ENCODE measurements around the gene TRIM66.
"Not testable (repeated sequence)": the region's sequence is repeated elsewhere in the genome, so short reads cannot be mapped to it uniquely, and the experiment has no call there.

Gene TRIM66

DNA sequence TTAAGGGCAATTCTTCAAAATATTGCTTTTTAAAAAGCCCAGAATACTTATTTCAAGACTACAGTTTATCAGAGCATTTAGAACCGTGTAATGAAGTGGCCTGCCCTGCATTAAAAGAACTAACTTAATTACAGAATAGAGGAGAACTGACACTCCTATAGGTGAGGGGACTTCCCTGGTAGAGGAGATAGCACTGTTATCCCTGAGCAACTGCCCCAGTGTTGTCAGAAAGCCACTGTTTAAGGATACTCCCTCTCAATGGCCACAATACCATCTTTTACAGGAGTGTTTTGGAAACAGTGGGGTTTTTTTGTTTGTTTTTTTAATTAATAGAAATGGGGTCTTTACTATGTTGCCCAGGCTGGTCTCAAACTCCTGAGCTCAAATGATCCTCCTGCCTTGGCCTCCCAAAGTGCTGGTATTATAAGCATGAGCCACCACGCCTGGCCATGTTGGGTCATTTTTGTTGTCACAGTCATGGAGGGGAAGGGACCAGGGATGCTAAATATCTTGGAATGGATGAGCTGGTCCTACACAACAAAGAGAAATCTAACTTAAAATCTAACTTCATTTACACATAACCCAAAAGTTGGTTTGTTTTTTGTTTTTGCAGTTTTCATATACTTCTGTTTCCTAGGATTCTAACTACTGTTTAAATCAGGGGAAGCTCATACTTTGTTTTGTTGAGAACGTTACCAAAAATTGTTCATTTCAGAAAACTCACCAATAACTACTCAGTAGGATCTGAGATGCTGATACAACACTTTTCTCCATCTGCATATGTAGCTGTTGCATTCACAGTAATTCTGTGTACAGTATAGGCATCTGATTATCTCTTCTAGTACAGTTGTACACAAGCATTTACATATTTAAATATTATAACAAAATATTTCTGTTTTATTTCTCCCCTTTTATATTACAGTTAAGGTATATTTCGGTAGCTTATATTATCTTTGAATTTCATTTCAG, 8.2 kb upstream of the TRIM66 start:
- DNase-seq (ENCODE audit: low read depth in 2 of 2): no peak

DNA sequence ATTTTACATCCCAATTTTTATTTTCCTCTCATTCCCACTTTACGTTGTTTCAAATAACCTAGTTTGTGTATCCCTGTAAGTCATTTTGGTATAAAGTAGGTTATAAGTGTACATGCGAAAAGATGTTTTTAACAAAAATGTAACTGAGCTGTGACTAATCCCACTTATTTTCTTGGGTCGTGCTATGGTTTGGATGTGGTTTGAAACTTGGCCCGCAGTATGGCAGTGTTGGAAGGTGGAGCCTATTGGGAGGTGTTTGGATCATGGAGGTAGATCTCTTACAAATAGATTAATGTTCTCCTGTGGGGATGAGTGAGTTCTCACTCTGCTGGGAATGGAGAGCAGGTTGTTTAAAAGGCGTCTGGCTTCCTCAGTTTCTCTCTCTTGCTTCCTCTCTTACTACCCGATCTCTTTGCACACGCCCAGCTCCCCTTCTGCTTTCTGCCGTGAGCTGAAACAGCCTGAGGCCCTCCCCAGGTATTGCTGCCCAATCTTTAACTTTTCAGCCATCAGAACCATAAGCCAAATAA, 7.3 kb upstream of the TRIM66 start:
- DNase-seq (ENCODE audit: low read depth in 2 of 2): no peak

DNA sequence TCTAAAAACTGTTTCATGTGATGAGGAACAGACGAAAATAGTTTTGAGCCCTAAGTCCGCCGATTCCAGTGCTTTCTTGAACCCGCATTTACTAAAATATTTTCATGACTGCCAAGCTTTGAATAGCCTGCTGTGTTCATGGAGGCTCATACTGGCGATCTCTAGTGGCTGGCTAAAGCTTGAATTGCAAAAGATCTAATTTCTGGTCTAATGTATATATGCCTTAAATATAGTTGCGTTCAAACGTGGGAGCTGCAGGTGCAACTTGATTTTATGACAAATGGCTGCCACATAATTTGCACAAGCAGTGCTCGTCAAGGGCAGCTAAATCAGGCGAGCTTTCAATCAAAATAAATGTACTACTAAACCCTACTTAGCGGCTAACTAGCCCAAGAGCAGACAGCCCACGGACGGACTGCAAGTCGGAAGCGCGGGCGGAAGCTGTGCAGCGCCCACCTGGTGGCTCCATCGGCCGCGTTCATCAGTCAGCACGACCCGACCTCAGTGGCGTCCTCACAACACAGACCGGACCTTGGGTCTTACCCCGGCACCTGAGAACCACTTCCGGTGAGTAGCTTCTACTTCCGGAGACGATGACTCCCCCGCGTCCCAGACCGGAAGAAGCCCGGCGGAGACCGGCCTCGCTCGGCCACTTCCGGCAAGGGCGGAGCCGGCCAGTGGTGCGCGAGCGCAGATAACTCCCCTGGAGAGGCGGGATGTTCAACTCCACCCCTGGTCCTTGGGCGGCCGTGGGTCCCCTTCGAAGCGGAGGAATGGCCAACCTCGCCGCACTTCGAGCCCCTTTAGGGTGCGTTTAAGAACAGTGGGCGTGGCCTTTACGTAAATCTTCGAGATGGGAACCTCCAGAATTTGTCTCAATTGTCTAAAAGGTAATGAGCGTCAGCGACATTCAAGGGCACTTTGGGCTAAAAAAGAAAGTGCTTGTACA, 6.2 kb upstream of the TRIM66 start:
- peak; percentile 73 to 79 for DNase-seq (ENCODE audit: low read depth in 2 of 2)

DNA sequence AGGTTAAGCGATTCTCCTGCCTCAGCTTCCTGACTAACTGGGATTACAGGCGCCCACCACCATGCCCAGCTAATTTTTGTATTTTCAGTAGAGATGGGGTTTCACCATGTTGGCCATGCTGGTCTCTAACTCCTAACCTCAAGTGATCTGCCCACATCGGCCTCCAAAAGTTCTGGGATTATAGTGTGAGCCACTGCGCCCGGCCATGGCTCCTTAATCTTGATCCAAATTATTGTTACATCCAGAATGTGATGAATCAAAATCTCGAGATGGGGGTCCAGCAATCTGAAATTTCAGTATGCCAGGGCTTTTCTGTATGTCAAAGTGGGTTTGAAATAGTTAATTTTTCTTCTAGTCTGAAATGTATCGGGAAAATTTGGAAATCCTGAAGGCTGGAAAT, 3.9 kb upstream of the TRIM66 start:
- no peak for DNase-seq (ENCODE audit: low read depth in 2 of 2)

DNA sequence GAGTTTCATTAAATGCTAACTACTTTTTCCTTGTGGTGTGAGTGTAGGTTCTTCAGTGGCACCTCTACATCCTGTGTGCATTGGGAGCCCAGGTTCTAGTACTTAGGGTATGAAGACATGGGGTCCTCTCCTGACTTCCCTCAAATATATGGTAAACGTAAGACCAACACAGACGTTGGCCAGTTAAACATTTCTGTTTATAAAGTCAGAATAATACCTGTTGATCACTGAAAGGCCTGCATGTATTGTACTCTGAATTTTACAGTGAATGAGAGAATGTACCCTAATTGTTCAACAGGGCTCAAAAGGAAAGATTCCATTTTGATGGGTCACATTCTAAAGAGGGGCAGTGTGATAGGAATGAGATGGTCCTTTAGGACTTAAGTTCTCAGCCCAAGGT, 3.4 kb upstream of the TRIM66 start:
- no peak for DNase-seq (ENCODE audit: low read depth in 2 of 2)

- DNase-seq (ENCODE audit: low read depth in 2 of 2): no peak
Measured at GRCh38 chr11:8685306-8685705, 2.8 kb upstream of the TRIM66 start.

- no peak for DNase-seq (ENCODE audit: low read depth in 2 of 2)
Measured at GRCh38 chr11:8684600-8685290, 2.3 kb upstream of the TRIM66 start.

GRCh38 chr11:8683115-8683807, 796 bp upstream of the TRIM66 start:
- DNase-seq (ENCODE audit: low read depth in 2 of 2): no peak

GRCh38 chr11:8681837-8682302, 595 bp downstream of the TRIM66 start:
- no peak for DNase-seq (ENCODE audit: low read depth in 2 of 2)

DNA sequence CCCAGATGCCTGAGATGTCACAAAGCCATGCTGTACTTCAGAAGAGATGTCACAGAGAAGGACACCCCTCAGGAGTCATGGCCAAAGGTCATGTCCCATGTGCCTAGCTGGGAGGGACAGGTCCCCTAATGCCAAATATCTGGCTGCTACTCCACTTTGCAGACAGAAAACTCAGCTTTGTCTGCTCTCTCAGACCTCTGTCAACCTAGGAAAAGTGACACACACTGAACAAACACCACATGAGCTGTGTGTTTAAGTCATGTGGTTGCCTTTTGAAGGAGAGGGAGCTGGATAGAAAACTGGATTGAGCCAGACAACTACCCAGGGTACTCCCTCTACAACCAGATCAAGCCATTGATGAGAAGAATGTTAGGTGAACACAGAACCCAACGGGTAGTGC, 3.5 kb downstream of the TRIM66 start:
- DNase-seq (ENCODE audit: low read depth in 2 of 2): no peak

GRCh38 chr11:8676458-8676857, 6.0 kb downstream of the TRIM66 start:
- DNase-seq (ENCODE audit: low read depth in 2 of 2): no peak

DNA sequence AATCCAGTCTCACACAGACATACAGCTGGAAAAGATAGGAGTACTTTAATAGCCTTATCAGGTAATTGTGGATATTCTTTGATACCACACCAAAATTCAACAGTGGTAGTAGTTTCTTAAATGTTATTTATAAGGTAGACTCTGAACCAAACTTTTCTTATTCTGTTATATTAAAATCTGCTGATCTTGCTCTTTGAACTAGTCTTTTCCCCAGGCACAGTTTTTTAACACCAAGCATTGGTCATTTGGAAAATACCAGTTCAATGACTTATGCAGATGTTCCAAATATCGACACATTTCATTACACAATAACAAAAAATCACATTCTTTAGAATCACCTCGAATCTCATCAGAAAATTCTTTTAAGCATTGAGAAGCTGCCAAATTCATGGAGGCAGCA, 7.6 kb downstream of the TRIM66 start:
- no peak for DNase-seq (ENCODE audit: low read depth in 2 of 2)

DNA sequence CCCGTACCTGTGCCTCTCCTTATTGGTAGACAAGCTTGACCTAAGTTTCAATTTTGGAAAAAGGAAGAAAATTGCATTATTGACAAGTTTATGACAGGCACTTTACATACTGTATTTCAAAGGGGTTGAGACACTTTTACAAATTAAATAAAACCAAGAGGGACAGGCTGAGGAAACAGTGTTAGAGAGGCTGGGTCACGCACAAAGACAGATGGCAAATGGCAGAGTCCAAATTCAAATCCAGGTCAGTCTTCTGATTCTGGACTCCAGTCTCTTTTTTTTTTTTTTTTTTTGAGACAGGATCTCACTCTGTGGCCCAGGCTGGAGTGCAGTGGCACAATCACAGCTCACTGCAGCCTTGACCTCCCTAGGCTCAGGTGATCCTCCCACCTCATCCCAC, 10.1 kb downstream of the TRIM66 start:
- no peak for DNase-seq (ENCODE audit: low read depth in 2 of 2)

DNA sequence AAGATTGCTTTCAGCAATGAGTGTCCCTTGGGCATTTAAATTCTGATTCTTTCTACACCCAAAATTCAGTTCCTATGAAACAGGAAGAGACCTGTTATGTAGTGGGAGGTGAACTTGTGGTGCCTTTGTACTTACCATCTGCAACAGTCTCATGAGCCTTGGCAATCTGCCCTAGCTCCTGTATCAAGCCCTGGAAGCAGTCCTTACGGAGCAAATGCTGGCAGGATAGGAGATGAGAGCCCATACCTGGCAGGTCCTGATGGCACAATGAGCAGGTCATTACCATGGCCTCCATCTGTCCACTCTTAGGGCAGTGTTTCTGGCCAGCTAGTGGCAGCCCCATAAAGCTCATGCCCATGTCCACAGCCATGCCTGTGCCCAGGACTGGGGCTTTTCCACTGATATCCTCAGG, 10.8 kb downstream of the TRIM66 start:
- no peak for DNase-seq (ENCODE audit: low read depth in 2 of 2)

- DNase-seq (ENCODE audit: low read depth in 2 of 2): peak; percentile 94
Measured at GRCh38 chr11:8671193-8671612, 11.3 kb downstream of the TRIM66 start.

DNA sequence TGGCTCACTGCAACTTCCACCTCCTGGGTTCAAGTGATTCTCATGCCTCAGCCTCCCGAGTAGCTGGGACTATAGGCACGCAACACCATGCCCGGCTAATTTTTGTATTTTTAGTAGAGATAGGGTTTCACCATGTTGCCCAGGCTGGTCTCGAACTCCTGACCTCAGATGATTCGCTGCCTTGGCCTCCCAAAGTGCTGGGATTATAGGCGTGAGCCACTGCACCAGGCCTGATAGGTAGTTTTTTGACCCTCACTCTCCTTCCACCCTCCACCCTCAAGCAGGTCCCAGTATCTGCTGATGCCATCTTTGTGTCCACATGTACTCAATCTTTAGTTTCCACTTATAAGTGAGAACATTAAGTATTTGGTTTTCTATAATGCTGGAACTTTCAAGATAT, 12.4 kb downstream of the TRIM66 start:
- DNase-seq (ENCODE audit: low read depth in 2 of 2): not testable (repeated sequence)

DNA sequence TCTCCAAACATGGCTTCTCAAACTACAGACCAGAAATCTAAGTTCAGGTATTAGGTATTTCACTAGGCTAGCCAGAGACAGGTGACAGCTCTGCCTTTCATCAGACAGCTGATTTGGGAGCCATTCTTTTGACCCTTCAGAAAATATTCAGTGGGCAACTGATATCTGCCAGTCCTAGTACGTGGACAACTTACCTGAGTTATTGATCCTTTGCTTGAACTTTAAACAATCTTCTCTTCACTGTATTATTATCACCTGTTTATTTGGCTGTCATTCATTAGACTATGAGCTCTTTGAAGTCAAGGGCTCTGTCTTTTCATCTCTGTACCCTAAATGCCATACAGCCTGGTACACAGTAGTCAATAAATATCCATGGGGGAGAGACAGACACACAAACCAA, 17.2 kb downstream of the TRIM66 start:
- DNase-seq (ENCODE audit: low read depth in 2 of 2): no peak

DNA sequence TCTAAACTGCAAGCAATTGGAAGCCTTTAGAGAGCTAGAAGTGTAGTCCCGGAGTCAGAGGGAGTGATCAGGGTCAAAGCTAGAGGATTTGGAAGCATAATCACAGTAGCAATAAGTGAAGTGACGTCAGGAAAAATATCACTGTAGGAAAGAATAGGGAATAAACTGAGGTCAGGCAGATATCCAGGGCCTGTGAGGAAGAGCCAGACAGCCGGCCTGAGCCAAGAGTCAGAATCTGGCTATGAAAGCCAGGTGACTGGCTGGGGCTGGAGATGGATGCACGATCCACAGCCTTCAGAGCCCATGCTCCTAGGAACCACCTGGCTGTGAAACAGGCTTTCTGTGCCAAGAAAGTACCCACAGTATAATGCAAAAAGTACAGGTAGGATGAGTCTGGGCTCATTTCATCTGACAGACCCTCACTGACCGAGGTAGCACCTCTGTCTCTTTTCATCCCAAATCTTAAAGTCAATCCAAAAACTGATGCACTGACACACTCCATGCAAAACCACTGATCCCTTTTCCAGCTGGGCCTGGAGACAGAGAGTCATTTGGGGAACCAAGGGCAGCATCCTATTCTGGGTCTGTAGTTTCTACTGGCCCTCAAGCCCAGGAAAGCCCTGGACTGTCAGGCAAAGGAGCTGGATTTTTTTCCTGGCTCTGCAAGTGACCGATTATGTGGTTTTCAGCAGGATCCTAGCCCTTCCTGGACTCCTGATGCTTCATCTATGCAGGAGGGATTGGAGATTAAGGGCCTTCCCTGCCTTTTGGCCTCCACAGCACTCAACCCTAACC, 21.3 kb downstream of the TRIM66 start:
- no peak for DNase-seq (ENCODE audit: low read depth in 2 of 2)

- DNase-seq (ENCODE audit: low read depth in 2 of 2): peak; percentile 26 to 29
Measured at GRCh38 chr11:8658321-8659057, 24.0 kb downstream of the TRIM66 start.
